B cell (primary cell): ENCODE data around the gene USH1G.

ENCODE experiments used
- CTCF ChIP-seq: fragments of 200-600 bp; IDR thresholded peaks from one replicate; pipeline ENCODE4 v1.8.0; 2022; ENCODE audit warnings: antibody characterized with exemption, mild to moderate bottlenecking
- EZH2 ChIP-seq: IDR thresholded peaks from 2 replicates; pipeline ENCODE4 v1.6.1; 2012; ENCODE audit warnings: borderline replicate concordance, low read depth, mild to moderate bottlenecking, moderate library complexity, low read length; ENCODE audit not compliant: insufficient read depth, poor library complexity, severe bottlenecking

- TF ChIP-seq CTCF (no peak), EZH2 (no peak)
These were observed 30.2 kb upstream of the USH1G start for GRCh38 chr17:74953134-74953687.
